Esophagus muscularis mucosa (tissue), 3 donors: ENCODE measurements around the gene CYSTM1.

Experiments used
- CTCF ChIP-seq, 3 experiments: fragments of 200-600 bp in 2 of 3; fragments of 450-650 bp in 1 of 3; sonication (generic) in 2 of 3; IDR thresholded peaks; one replicate each; pipeline ENCODE4 v1.5.1; 2017 to 2019; ENCODE audit warnings: antibody characterized with exemption in 3 of 3, mild to moderate bottlenecking in 2 of 3, moderate library complexity in 1 of 3
- EP300 ChIP-seq: sonication (generic); formaldehyde crosslinking; IDR thresholded peaks from one replicate; pipeline ENCODE4 v1.6.1; 2017; ENCODE audit warnings: antibody characterized with exemption

GRCh38 chr5:140189253-140189652 is 14.3 kb downstream of the CYSTM1 start:
- TF ChIP-seq EP300 = no peak
- TF ChIP-seq CTCF (IDR thresholded peaks at IDR 0.05) = no peak
